Endodermal cell (in vitro differentiated cells): ENCODE measurements around the gene KLRC1. TPM values are rescaled to one million over a fixed set of nuclear protein-coding genes. Genes with fewer than 3 reads are reported as not detected.
"Not testable (repeated sequence)": the region's sequence is repeated elsewhere in the genome, so short reads cannot be mapped to it uniquely, and the experiment has no call there.

Source experiments
- DNase-seq: peaks from one replicate; pipeline ENCODE4 v3.0.0-alpha.2; 2017
- H3K27ac ChIP-seq: 2 replicates; pipeline ENCODE4 v1.5.1; 2013; ENCODE audit warnings: mild to moderate bottlenecking, low read depth, low read length, moderate library complexity
- H3K27me3 ChIP-seq: 2 replicates; pipeline ENCODE4 v1.6.1; 2013; ENCODE audit warnings: mild to moderate bottlenecking, low read length, moderate library complexity; ENCODE audit not compliant: insufficient read depth, control insufficient read depth, poor library complexity, severe bottlenecking
- H3K36me3 ChIP-seq: 2 replicates; pipeline ENCODE4 v1.7.0; 2013; ENCODE audit warnings: mild to moderate bottlenecking, low read length, moderate library complexity; ENCODE audit not compliant: control insufficient read depth, insufficient read depth
- H3K4me1 ChIP-seq: one replicate; pipeline ENCODE4 v1.7.0; 2013; ENCODE audit warnings: low read length; ENCODE audit not compliant: control insufficient read depth, insufficient read depth
- H3K4me3 ChIP-seq: 2 replicates; pipeline ENCODE4 v1.5.1; 2013; ENCODE audit warnings: mild to moderate bottlenecking, low read length, moderate library complexity
- H3K9ac ChIP-seq: 2 replicates; pipeline ENCODE4 v1.6.1; 2013; ENCODE audit warnings: mild to moderate bottlenecking, low read length, moderate library complexity; ENCODE audit not compliant: poor library complexity, severe bottlenecking; ENCODE audit errors: extremely low read depth
- H3K9me3 ChIP-seq: 2 replicates; pipeline ENCODE4 v1.6.1; 2013; ENCODE audit warnings: mild to moderate bottlenecking, low read length, moderate library complexity; ENCODE audit not compliant: control insufficient read depth
- H3K27ac Mint-ChIP-seq: 2 replicates; pipeline ENCODE4 v1.8.0; 2020; ENCODE audit warnings: mixed read lengths
- H3K27me3 Mint-ChIP-seq: 2 replicates; pipeline ENCODE4 v1.8.0; 2021; ENCODE audit warnings: mild to moderate bottlenecking, mixed read lengths; ENCODE audit not compliant: insufficient read depth
- H3K36me3 Mint-ChIP-seq: 2 replicates; pipeline ENCODE4 v1.8.0; 2020; ENCODE audit warnings: low read depth, mixed read lengths
- H3K4me1 Mint-ChIP-seq: 2 replicates; pipeline ENCODE4 v1.8.0; 2020; ENCODE audit warnings: mixed read lengths
- H3K4me3 Mint-ChIP-seq: 2 replicates; pipeline ENCODE4 v1.8.0; 2020; ENCODE audit warnings: mild to moderate bottlenecking, moderate library complexity, mixed read lengths
- H3K9me3 Mint-ChIP-seq: 2 replicates; pipeline ENCODE4 v1.8.0; 2020; ENCODE audit warnings: mild to moderate bottlenecking, mixed read lengths
- WGBS, 2 experiments: methylation state at CpG; one replicate each; pipeline versions ENCODE4 v1.1.5 to v1.1.7; 2013; ENCODE audit warnings: missing lambda C conversion rate in 2 of 2, mixed read lengths in 1 of 2; ENCODE audit not compliant: insufficient coverage in 1 of 2, insufficient read length in 1 of 2; 5-methylcytosine and 5-hydroxymethylcytosine counted together
- total RNA-seq, 2 donors: library from RNA; stranded (reverse); fragmentation: NEBNext Ultra II Directional in 1 of 2; extraction: Animal tissue kit (Norgen Biotek cat#: 25700) in 1 of 2; gene quantifications; 2 replicates in 1 of 2; 3 replicates in 1 of 2; pipeline ENCODE4 v1.2.1, GENCODE V29; 2021
- TF ChIP-seq, protein P1 (sequence below): fragments of 200-600 bp; sonication (generic); conservative IDR thresholded peaks from 2 replicates; pipeline ENCODE4 v1.5.0; 2021; ENCODE audit warnings: antibody characterized with exemption, mild to moderate bottlenecking

Gene KLRC1
- total RNA-seq, 2 donors from 2014 or later, result not detected

DNA sequence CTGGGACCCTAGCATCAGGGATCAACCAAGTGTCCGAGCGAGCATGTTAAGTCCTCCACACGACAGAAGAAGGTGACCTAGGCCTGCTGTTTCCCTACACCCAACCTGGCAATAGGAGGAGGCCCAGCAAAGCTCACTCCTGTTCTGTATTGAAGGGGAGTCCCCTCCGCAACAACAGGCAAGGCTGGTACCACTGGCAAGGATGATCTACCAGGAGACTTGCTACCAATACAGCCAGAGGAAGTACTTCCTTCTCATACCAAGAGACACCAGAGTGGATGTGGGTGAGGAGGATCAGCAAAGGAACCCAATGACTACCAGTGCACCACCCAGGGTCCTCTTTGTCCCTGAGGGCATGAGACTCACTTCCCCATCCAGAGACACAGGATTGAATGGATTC, 4.9 kb downstream of the KLRC1 start:
- Mint-ChIP-seq H3K4me1 (peaks cover 9% of the 10 kb centered on the region), H3K9me3 (no peaks in the 10 kb centered on the region), H3K27ac (no peak overlapping the region), H3K4me3 (no peak overlapping the region), H3K36me3 (no peaks in the 10 kb centered on the region), H3K27me3 (no peaks in the 10 kb centered on the region)
- no peaks in the 10 kb centered on the region for H3K27me3 ChIP-seq
- no peak overlapping the region for H3K9ac ChIP-seq
- DNase-seq, result peak; percentile 38
- TF ChIP-seq, protein P1, sequence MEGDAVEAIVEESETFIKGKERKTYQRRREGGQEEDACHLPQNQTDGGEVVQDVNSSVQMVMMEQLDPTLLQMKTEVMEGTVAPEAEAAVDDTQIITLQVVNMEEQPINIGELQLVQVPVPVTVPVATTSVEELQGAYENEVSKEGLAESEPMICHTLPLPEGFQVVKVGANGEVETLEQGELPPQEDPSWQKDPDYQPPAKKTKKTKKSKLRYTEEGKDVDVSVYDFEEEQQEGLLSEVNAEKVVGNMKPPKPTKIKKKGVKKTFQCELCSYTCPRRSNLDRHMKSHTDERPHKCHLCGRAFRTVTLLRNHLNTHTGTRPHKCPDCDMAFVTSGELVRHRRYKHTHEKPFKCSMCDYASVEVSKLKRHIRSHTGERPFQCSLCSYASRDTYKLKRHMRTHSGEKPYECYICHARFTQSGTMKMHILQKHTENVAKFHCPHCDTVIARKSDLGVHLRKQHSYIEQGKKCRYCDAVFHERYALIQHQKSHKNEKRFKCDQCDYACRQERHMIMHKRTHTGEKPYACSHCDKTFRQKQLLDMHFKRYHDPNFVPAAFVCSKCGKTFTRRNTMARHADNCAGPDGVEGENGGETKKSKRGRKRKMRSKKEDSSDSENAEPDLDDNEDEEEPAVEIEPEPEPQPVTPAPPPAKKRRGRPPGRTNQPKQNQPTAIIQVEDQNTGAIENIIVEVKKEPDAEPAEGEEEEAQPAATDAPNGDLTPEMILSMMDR, result no peak
- H3K9me3 ChIP-seq, result no peaks in the 10 kb centered on the region
- H3K4me1 ChIP-seq, result no peaks in the 10 kb centered on the region
- H3K27ac ChIP-seq, result no peak overlapping the region
- no peaks in the 10 kb centered on the region for H3K36me3 ChIP-seq
- WGBS, 2 experiments, result 84 to 100% methylated on average over 1 to 4 of the region's 4 CpGs
- H3K4me3 ChIP-seq, result no peak overlapping the region

DNA sequence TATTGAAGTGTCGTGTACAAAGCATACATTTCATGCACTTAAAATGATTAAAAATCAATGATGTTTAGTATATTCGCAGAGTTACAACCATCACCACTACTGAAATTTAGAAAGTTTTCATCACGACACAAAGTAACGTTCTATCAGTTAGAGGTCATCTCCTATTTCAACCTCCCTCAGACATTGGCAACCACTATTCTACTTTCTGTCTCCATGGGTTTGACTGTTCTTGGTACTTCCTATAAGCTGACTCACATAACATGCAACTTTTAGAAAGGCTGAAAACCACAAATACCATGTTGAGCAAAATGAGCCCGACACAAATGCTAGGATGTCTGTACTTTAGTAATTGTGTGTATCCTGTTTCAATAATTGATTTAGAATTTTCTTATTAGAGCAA, 7.1 kb downstream of the KLRC1 start:
- not testable (repeated sequence) for H3K4me3 ChIP-seq, H3K27me3 ChIP-seq, DNase-seq, H3K4me1 Mint-ChIP-seq, H3K36me3 Mint-ChIP-seq, H3K27me3 Mint-ChIP-seq, H3K27ac Mint-ChIP-seq, H3K27ac ChIP-seq, H3K4me1 ChIP-seq, H3K9me3 ChIP-seq, H3K36me3 ChIP-seq, H3K4me3 Mint-ChIP-seq, H3K9me3 Mint-ChIP-seq, H3K9ac ChIP-seq
- 99% methylated on average over 3 of the region's 5 CpGs; no CpG with 5 or more reads in 1 of the 2 experiments for WGBS, 2 experiments

DNA sequence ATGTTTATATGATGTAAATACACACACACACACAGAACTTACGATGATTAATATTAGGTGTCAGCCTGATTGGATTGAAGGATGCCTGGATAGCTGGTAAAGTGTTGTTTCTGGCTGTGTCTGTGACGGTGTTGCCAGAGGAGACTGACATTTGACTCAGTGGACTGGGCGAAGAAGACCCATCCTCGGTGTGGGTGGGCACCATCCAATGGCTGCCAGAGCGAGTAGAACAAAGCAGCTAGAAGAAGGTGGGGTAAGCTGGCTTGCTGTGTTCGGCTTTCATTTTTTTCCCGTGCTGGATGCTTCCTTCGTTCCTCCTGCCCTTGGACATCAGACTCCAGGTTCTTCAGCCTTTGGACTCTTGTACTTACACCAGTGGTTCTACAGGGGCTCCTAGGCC, 12.0 kb downstream of the KLRC1 start:
- H3K27ac Mint-ChIP-seq, H3K27me3 ChIP-seq, H3K36me3 Mint-ChIP-seq: not testable (repeated sequence)

DNA sequence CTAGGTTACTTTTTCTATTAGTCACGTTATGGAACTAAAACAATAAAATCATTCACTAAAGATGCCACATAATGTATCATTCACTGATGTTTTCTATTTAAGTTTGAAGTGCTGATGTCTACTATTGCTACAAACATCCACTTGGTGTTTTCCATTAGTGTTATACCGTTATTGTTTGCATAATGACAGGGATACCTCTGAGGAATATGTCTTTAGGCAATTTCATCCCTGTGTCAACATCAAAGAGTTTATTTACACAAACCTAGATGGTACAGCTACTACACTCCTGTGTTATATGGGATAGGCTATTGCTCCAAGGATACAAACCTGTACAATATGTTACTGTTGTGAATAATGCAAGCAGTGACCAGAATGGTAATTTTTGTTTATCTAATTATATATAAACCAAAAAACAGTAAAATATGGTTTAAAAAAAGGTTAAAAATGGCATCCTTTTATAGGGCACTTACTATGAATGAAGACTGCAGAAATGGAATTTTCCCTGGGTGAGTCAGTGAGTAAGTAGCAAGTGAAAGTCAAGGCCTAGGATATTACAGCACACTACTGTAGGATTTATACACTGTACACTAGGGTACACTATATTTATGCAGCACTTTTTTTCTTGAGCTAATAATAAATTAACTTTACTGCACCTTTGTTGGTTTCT, 13.4 kb downstream of the KLRC1 start:
- no CpG with 5 or more reads among the region's 2 CpGs for WGBS, 2 experiments
- not testable (repeated sequence) for H3K9me3 Mint-ChIP-seq

More for the DNA sequence above, 12.0 kb downstream of the KLRC1 start:
- H3K36me3 ChIP-seq, H3K4me1 ChIP-seq, H3K27ac ChIP-seq, H3K9ac ChIP-seq, DNase-seq, H3K4me3 ChIP-seq, H3K9me3 Mint-ChIP-seq, H3K4me1 Mint-ChIP-seq, H3K4me3 Mint-ChIP-seq, H3K27me3 Mint-ChIP-seq, H3K9me3 ChIP-seq: not testable (repeated sequence)
- WGBS, 2 experiments, result 84 to 96% methylated on average over 5 to 7 of the region's 8 CpGs

DNA sequence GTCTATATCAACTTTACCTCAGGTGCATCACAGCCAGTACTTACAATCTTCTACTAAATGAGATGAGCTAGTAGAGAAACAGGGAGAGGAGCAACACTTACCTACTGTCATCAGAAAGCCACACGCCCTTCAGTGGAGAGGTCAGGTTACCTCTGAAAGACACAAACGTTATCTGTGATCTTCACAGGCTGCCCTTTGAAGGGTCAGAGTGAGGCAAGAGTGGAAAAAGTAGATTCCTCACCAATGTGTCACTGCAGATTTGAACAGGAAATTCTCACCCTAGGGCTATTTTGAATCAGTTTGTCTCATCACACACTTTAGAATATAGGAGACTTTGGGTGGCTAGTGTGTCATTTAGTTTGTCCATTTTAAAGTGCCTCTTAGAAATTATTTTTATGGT, 15.6 kb downstream of the KLRC1 start:
- H3K27ac ChIP-seq, result not testable (repeated sequence)

More for the DNA sequence above, 13.4 kb downstream of the KLRC1 start:
- H3K4me3 Mint-ChIP-seq, H3K4me1 ChIP-seq, H3K36me3 Mint-ChIP-seq, H3K27me3 Mint-ChIP-seq, DNase-seq, H3K27ac Mint-ChIP-seq, H3K9me3 ChIP-seq, H3K9ac ChIP-seq, H3K27me3 ChIP-seq, H3K27ac ChIP-seq, H3K4me3 ChIP-seq, H3K36me3 ChIP-seq, H3K4me1 Mint-ChIP-seq: not testable (repeated sequence)

DNA sequence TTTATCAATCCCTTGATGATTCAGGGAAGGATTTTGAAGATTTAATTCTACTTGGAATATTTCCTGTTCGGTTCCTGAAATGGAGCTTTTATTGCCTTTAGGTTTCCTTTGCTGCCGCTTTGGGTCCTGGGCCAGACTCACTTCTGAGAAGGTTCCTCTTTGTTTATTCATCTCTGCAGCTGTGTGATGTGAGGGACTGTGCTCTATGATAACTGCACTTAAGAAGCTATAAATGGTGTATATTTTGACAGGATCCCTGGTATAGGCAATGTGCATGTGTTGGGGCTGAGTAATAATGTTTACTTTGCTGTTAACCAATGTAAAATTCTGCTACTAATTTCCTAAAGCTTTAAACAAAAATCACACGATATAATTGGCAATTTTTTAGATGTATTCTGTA, 17.4 kb downstream of the KLRC1 start, which contains the start of gene KLRC2:
KLRC2 (minus strand) TSS at position 195 of the 400 bp plus-strand sequence; CDS start at position 171, 24 bp downstream.
- H3K27ac ChIP-seq, H3K4me1 Mint-ChIP-seq, H3K9me3 Mint-ChIP-seq, H3K36me3 ChIP-seq, H3K4me3 Mint-ChIP-seq, H3K27me3 ChIP-seq, H3K4me3 ChIP-seq, H3K9me3 ChIP-seq, DNase-seq, H3K36me3 Mint-ChIP-seq, H3K27ac Mint-ChIP-seq, H3K9ac ChIP-seq, H3K27me3 Mint-ChIP-seq, H3K4me1 ChIP-seq: not testable (repeated sequence)
- 83% methylated on average over 2 of the region's 3 CpGs; no CpG with 5 or more reads in 1 of the 2 experiments for WGBS, 2 experiments

More for the DNA sequence above, 15.6 kb downstream of the KLRC1 start:
- H3K27me3 ChIP-seq, DNase-seq, H3K4me3 Mint-ChIP-seq, H3K4me1 ChIP-seq, H3K9me3 ChIP-seq, H3K36me3 Mint-ChIP-seq, H3K36me3 ChIP-seq, H3K27me3 Mint-ChIP-seq, H3K9ac ChIP-seq, H3K27ac Mint-ChIP-seq, H3K4me1 Mint-ChIP-seq, H3K9me3 Mint-ChIP-seq, H3K4me3 ChIP-seq: not testable (repeated sequence)
- no CpG with 5 or more reads among the region's 2 CpGs for WGBS, 2 experiments
